Measurements from ENCODE around the gene MT1G. TPM values are rescaled to one million over a fixed set of nuclear protein-coding genes. Genes with fewer than 3 reads are reported as not detected.
"Not testable (repeated sequence)": the region's sequence is repeated elsewhere in the genome, so short reads cannot be mapped to it uniquely, and the experiment has no call there.

The MT1G gene
- polyA plus RNA-seq, 1 of the 3 experiments (the other 2 are of a cell fraction) = 1.2 TPM

DNA sequence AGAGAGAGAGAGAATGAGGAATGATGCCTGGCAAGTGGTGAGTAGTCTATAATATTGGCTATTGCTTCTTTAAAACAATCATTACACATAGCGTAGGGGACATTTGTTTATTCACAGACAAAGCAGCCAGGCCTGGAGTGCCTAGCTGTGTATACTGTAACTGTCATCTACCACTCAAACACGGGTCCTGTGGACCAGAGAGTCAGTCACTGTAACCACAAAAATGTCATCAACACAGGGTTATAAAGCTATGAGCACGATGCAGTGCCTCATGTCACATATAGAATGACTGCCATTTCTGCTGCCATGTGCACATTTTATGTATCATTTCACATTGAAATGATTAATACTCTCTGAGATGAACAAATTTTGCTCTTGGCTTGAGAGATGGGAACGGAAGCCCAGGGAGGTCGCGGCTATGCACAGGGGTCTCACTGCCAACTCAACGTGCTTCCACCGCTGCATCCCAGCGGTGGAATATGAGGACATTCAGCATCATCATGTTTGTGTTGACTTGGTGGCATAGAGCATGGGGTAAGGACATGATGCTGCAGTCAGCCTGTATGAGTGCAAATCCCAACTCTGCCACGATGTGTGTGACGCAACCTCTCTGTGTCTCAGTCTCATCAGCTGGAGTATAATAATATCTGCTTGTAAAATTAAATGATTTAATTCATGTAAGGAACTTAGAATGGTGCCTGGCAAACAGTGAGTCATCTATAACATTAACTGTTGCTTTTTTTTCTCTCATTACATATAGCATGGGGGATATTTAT lies 5.1 kb upstream of the MT1G start:
- H3K9ac ChIP-seq = no peak overlapping the region
- no peaks in the 10 kb centered on the region for H3K79me2 ChIP-seq (ENCODE audit: insufficient read depth)
- no peaks in the 10 kb centered on the region; a peak in 1 of 4 replicates for H3K4me1 ChIP-seq (ENCODE audit: control insufficient read depth in 1 of 2, insufficient read depth in 2 of 2, low read depth in 1 of 2, low read length in 1 of 2)
- no peak overlapping the region for H3K4me2 ChIP-seq
- no peaks in the 10 kb centered on the region for H4K20me1 ChIP-seq (ENCODE audit: insufficient read depth)
- H3F3A ChIP-seq (replicated peaks; ENCODE audit: insufficient read depth) = no peaks in the 10 kb centered on the region
- no peaks in the 10 kb centered on the region for H3K9me2 ChIP-seq
- 85% methylated on average over 10 of the region's 11 CpGs for WGBS (ENCODE audit: low lambda C conversion rate)
- ChIA-PET POLR2A (no interaction called here), CTCF (interaction anchor here (1.0 to 1.5 kb wide), 3 partner anchors 36 to 86 kb away, joined by 3 to 4 read pairs (median 3); no protein-coding TSS in a partner anchor)
- TF ChIP-seq EP300 (IDR thresholded peaks at IDR 0.05; ENCODE audit: borderline replicate concordance in 1 of 2, low read depth in 1 of 2, low read length in 1 of 2) (no peak), YY1 (IDR thresholded peaks at IDR 0.05; ENCODE audit: low read depth) (no peak), RAD21 (IDR thresholded peaks at IDR 0.05; ENCODE audit: low read length) (no peak), TAF1 (IDR thresholded peaks at IDR 0.05; ENCODE audit: borderline replicate concordance, low read depth, low read length) (no peak), ELF1 (IDR thresholded peaks at IDR 0.05) (no peak), FOSL2 (IDR thresholded peaks at IDR 0.05; ENCODE audit: borderline replicate concordance, low read depth) (no peak), POLR2AphosphoS5 (IDR thresholded peaks at IDR 0.05; ENCODE audit: low read depth, low read length) (no peak)
- TF ChIP-seq, protein P1, sequence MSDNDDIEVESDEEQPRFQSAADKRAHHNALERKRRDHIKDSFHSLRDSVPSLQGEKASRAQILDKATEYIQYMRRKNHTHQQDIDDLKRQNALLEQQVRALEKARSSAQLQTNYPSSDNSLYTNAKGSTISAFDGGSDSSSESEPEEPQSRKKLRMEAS (IDR thresholded peaks at IDR 0.05; ENCODE audit: low read depth) = no peak
- TF ChIP-seq, protein P2, sequence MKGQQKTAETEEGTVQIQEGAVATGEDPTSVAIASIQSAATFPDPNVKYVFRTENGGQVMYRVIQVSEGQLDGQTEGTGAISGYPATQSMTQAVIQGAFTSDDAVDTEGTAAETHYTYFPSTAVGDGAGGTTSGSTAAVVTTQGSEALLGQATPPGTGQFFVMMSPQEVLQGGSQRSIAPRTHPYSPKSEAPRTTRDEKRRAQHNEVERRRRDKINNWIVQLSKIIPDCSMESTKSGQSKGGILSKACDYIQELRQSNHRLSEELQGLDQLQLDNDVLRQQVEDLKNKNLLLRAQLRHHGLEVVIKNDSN (IDR thresholded peaks at IDR 0.05; ENCODE audit: borderline replicate concordance, low read depth) = no peak
- TF ChIP-seq, protein P3, sequence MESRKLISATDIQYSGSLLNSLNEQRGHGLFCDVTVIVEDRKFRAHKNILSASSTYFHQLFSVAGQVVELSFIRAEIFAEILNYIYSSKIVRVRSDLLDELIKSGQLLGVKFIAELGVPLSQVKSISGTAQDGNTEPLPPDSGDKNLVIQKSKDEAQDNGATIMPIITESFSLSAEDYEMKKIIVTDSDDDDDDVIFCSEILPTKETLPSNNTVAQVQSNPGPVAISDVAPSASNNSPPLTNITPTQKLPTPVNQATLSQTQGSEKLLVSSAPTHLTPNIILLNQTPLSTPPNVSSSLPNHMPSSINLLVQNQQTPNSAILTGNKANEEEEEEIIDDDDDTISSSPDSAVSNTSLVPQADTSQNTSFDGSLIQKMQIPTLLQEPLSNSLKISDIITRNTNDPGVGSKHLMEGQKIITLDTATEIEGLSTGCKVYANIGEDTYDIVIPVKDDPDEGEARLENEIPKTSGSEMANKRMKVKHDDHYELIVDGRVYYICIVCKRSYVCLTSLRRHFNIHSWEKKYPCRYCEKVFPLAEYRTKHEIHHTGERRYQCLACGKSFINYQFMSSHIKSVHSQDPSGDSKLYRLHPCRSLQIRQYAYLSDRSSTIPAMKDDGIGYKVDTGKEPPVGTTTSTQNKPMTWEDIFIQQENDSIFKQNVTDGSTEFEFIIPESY (IDR thresholded peaks at IDR 0.05; ENCODE audit: borderline replicate concordance, low read depth) = no peak
- TF ChIP-seq, protein P4, sequence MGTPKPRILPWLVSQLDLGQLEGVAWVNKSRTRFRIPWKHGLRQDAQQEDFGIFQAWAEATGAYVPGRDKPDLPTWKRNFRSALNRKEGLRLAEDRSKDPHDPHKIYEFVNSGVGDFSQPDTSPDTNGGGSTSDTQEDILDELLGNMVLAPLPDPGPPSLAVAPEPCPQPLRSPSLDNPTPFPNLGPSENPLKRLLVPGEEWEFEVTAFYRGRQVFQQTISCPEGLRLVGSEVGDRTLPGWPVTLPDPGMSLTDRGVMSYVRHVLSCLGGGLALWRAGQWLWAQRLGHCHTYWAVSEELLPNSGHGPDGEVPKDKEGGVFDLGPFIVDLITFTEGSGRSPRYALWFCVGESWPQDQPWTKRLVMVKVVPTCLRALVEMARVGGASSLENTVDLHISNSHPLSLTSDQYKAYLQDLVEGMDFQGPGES (IDR thresholded peaks at IDR 0.05; ENCODE audit: low read depth, low read length) = no peak
- no peak overlapping the region for H3K27ac ChIP-seq (ENCODE audit: low read depth in 2 of 2, low read length in 1 of 2)
- no peak overlapping the region for H2AFZ ChIP-seq (ENCODE audit: low read depth)
- no peak for DNase-seq
- no peaks in the 10 kb centered on the region for H3K9me3 ChIP-seq
- H3K36me3 ChIP-seq (replicated peaks in 1 of 2; ENCODE audit: control insufficient read depth in 1 of 2, insufficient read depth in 2 of 2, low read length in 1 of 2) = no peaks in the 10 kb centered on the region
- H3K4me3 ChIP-seq (ENCODE audit: low read depth in 2 of 2, low read length in 1 of 2) = no peak overlapping the region
- H3K27me3 ChIP-seq (ENCODE audit: insufficient read depth) = peaks cover 33% of the 10 kb centered on the region

DNA sequence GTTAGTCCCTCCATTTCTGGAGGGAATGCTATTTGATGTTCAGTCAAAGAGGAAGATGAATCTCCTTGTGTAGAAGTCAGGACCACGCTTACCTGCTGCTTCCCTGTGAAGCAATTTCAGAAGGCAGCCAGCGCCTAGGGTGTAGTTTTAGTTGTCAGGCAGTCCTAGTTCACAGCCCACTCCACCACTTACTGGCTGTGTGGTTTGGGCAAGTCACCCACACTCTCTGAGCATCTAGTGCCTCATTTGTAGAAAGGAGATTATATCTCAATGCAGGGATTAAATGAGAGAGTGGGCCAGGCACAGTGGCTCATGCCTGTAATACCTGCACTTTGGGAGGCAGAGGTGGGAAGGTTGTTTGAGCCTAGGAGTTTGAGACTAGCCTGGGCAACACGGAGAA lies 4.3 kb upstream of the MT1G start:
- CTCF ChIA-PET = interaction anchor here (1.5 kb wide), 1 partner anchor 85 kb away, joined by 3 read pairs; no protein-coding TSS in a partner anchor
- POLR2A ChIA-PET = not testable (repeated sequence)

DNA sequence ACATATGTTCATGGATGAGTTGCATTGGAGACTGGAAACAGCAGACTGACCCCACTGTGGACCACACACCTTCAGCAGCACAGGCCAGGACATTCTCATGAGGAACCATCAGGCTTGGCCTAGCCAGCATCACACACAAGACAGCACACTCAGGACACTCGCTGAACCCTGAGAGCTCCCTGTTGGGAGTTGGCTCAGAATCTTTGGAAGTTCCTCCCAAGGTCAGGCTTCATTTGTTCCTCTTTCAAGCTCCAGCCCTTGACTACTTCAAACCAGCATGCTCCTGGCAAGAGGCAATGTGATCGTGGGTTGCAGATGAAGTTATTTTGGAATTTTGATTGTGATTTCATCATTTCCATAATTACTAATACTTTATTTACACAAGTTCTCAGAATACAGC lies 3.8 kb upstream of the MT1G start:
- POLR2A ChIA-PET; H3K9ac ChIP-seq; H3K4me1 ChIP-seq (ENCODE audit: control insufficient read depth in 1 of 2, insufficient read depth in 2 of 2, low read depth in 1 of 2, low read length in 1 of 2); H3K4me3 ChIP-seq (ENCODE audit: low read depth in 2 of 2, low read length in 1 of 2); H3K27ac ChIP-seq (ENCODE audit: low read depth in 2 of 2, low read length in 1 of 2); H3K4me2 ChIP-seq; H3K9me2 ChIP-seq; H3F3A ChIP-seq (replicated peaks; ENCODE audit: insufficient read depth); H3K79me2 ChIP-seq (ENCODE audit: insufficient read depth); DNase-seq; H3K36me3 ChIP-seq (replicated peaks in 1 of 2; ENCODE audit: control insufficient read depth in 1 of 2, insufficient read depth in 2 of 2, low read length in 1 of 2); H3K9me3 ChIP-seq; H2AFZ ChIP-seq (ENCODE audit: low read depth); H4K20me1 ChIP-seq (ENCODE audit: insufficient read depth): not testable (repeated sequence)
- H3K27me3 ChIP-seq (ENCODE audit: insufficient read depth) = peaks cover 33% of the 10 kb centered on the region
- CTCF ChIA-PET = interaction anchor here (1.5 kb wide), 1 partner anchor 84 kb away, joined by 3 read pairs; no protein-coding TSS in a partner anchor
- WGBS (ENCODE audit: low lambda C conversion rate) = 69% methylated on average over 2 of the region's 2 CpGs

More for the DNA sequence above, 4.3 kb upstream of the MT1G start:
- H3F3A ChIP-seq (replicated peaks; ENCODE audit: insufficient read depth); H3K4me2 ChIP-seq; H4K20me1 ChIP-seq (ENCODE audit: insufficient read depth); H3K9me3 ChIP-seq; H3K4me1 ChIP-seq (ENCODE audit: control insufficient read depth in 1 of 2, insufficient read depth in 2 of 2, low read depth in 1 of 2, low read length in 1 of 2); DNase-seq; H3K27ac ChIP-seq (ENCODE audit: low read depth in 2 of 2, low read length in 1 of 2); H3K4me3 ChIP-seq (ENCODE audit: low read depth in 2 of 2, low read length in 1 of 2); H3K9me2 ChIP-seq; H2AFZ ChIP-seq (ENCODE audit: low read depth); H3K79me2 ChIP-seq (ENCODE audit: insufficient read depth); H3K36me3 ChIP-seq (replicated peaks in 1 of 2; ENCODE audit: control insufficient read depth in 1 of 2, insufficient read depth in 2 of 2, low read length in 1 of 2); H3K9ac ChIP-seq: not testable (repeated sequence)
- H3K27me3 ChIP-seq (ENCODE audit: insufficient read depth) = peaks cover 33% of the 10 kb centered on the region
- WGBS (ENCODE audit: low lambda C conversion rate) = 71% methylated on average over 3 of the region's 3 CpGs

All from SK-N-SH (cell line).